NCI-H510A treated with DMSO at 0.1 percent for 48 hours (cell line): ENCODE data around the gene CAPN10.
A peak's percentile ranks its signal among the peaks of the same experiment; 100 is the strongest.

Experiments used
- DNase-seq: peaks from one replicate; lab custom pipeline; 2025; lab: John Stamatoyannopoulos, UW

CAPN10 gene

GRCh38 chr2:240563951-240564560 is 22.5 kb upstream of the CAPN10 start:
- no peak for DNase-seq

GRCh38 chr2:240564561-240565332 is 21.8 kb upstream of the CAPN10 start:
- no peak for DNase-seq

DNA sequence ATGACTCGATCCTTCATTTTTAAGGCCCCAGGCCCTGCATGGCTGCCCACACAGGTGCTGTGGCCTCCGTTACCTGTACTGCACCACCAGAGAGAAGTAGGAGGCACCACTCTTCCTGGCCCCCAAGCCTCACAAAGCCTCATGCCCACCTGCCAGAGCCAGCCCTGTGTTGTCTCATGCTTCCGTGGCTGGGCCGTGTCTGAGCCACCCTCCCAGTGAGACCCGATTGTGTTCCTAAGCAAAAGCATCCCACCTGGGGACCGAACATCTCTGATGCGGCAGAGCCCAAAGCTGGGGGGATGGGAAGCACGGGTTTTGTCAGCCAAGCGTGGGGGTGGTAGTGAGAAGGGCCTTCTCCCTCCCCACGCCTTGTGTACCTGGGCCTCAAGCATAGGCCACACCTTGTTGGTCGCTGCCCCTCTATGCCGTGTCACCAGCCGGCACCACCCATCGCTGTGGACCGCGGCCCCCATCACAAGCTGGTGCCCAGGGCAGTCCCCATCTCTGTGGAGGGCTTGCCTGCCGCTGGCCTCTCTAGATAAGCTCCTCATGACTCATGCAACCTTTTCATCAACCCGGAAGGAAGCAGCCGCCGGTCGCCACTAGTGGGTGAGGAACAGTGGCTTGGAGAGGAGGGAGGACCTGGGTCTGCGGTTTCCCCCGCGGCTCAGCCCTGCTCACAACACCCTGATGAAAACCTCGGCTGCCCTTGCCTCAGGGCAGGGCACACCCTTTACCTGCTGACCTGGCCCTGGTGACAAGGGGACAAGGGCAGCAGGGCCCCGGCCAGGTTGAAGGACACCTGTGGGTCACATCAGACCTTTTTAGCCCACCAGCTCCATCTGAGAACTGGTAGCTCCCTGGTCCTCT is 21.0 kb upstream of the CAPN10 start:
- DNase-seq: no peak

DNA sequence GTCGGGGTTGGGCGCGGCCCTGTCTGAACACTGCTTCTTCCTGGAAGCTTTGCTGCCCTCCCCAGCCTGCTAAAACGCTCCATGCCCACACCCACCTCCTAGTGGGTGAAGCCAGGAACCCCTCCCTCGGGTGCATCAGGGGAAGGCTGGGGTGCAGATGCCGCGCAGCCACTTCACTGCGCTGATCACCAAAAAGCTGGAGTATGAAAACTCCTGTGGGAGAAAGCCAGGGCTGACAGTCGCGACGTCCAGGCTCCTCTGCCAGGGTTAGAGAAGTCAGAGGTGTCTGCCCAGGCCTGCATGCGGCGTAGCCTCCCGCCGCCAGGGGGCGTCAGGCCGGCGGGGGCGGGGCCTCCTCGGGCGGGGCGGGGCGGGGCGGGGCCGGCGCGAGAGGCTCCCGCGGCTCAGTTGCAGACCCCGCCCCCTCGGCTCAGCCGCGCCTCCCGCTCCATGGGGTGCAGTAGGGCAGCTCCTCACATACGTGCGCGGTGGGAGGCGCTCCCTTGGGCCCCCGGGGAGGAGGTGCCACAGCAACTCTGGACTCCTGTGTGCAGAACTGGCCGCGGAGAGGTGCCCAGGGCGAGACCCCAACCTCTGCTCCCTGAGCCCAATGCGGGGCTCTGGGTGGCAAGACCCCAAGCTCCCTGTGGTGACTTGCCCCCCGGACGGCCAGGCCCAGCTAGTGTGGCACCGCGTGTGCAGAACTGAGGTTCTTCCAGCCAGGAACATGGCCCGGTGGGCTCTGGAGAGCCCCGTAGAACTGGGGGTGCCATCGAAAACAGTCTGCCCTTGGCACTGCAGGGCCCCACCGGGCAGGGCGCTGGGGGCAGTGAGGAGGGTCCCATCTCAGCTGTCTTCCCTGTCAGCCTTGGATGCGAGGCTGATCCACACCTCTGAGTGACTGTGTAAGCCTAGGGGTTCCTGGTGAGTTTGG is 20.1 kb upstream of the CAPN10 start:
- peak; percentile 83 for DNase-seq

DNA sequence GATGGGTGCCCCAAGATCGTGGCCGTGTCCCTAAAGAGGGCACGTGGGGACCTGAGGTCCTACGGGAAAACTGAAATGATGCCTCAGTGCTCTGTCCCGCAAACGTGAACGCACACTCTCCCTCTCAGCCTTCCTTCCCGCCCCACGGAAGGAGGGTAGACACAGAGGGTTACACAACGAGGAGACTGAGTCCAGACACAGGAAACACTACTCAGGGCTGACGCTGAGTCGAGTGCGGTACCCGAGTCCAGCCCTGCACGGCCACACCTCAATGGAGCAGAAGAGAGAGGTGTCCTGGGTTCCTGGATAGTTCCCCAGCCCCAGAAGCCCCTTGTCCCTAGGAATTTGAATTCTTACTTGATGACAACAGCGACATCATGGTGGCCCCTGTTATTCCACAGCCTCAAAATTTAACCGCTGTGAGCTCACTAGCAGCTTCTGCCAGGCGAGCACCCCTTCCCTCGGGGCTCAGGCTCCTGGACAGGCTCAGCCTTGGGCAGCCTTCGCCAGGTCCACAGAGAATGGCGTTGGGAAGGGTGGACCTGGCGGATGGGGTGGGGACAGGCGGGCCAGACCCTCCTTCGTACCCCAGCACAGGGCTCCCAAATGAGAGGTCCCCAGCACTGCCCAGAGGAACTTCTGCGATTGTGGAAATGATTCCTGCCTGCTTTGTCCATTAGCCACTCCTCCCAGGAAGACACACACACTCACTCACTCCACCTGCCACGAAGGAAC is 19.2 kb upstream of the CAPN10 start:
- DNase-seq: no peak

GRCh38 chr2:240567872-240568677 is 18.5 kb upstream of the CAPN10 start, which contains the start of gene RNPEPL1:
TSS of gene RNPEPL1 (plus strand) at chr2:240568484. CDS start at chr2:240568587, 103 bp downstream.
- DNase-seq: peak; percentile 42

DNA sequence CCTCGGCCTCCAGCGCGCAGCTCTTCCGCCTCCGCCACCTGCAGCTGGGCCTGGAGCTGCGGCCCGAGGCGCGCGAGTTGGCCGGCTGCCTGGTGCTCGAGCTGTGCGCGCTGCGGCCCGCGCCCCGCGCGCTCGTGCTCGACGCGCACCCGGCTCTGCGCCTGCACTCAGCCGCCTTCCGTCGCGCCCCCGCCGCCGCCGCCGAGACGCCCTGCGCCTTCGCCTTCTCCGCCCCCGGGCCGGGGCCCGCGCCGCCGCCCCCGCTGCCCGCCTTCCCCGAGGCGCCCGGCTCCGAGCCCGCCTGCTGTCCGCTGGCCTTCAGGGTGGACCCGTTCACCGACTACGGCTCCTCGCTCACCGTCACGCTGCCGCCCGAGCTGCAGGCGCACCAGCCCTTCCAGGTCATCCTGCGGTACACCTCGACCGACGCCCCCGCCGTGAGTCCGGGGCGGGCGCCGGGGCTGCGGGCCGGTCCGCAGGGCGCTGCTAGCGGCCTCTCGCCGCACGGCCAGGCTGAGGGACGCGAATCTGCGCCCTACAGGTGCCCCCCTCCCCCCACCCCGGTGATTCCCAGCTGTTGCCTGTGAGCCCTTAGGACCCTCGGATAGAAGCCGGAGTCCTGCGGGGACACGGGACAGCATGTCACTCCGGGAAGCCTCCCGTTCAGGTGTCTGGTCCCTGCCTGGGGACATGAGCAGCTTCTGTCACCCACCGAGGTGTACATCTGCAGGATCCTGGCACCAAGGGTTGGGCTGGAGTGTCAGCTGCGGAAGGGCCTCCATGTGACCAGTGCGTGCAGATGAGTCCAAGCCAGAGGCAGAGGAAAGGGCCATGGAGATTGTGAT is 17.6 kb upstream of the CAPN10 start:
- peak; percentile 49 for DNase-seq

DNA sequence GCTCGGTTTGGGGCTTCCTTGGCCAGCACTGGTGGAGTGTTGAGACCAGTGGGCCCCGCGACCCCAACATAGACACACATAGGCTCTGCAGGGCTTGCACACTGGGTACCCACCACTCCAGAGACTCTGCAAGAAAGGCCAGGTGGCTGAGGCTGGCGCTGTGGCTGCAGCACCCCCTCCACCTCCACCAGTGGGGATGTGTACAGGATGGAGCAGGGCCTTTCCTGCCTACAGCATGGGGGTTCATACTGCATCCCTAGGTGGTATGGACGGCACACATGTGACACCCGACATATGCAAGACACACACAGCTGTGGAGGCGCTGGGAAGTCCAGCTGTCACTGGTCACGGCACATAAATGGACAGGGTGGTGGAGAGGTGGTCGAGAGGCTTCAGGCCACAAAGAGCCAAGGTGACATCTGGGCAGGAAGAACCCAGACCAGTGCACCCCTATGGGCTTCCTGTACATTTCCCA is 17.0 kb upstream of the CAPN10 start:
- no peak for DNase-seq

- DNase-seq: no peak
These were observed 16.5 kb upstream of the CAPN10 start for GRCh38 chr2:240569998-240570530.

DNA sequence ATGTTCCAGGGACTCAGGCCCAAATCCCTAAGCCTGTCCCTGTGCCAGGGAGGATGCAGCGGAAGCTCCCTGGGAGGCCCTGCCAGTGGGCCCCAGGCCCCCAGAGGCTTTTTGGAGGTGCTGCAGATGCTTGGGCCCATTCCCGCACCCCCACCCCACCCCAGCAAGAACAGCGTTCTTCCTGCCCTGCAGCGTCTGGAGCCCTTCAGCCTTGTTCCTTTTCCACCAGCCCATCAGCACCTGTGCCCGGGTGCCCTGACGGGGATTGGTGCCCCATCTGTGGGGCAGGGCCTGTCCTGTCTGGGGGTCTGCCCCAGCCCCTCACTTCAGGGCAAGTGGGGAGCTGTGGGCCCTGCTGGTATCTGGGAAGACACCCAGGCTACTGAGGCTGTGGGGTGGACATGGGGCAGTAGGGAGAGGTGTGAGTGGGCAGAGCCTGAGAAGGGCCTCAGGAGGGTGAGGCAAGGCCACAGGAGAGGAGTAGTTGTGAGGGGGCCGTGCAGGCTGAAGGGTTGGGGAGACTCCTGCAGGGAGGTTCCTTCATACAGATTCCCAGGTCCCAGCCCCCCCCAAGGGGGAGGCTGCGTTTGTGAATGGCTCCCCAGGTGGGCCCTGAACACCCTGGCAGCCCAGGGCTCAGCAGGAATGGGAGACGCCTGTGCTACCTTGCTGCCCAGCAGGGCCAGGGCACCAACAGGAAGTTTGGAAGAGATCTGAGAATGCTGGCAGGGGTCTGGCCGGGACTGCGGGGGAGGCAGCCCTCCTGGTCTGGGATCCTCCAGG is 15.8 kb upstream of the CAPN10 start:
- DNase-seq: no peak

- DNase-seq: no peak
These were observed 15.1 kb upstream of the CAPN10 start for GRCh38 chr2:240571314-240571973.

- DNase-seq: no peak
These were observed 14.1 kb upstream of the CAPN10 start for GRCh38 chr2:240572141-240573031.

DNA sequence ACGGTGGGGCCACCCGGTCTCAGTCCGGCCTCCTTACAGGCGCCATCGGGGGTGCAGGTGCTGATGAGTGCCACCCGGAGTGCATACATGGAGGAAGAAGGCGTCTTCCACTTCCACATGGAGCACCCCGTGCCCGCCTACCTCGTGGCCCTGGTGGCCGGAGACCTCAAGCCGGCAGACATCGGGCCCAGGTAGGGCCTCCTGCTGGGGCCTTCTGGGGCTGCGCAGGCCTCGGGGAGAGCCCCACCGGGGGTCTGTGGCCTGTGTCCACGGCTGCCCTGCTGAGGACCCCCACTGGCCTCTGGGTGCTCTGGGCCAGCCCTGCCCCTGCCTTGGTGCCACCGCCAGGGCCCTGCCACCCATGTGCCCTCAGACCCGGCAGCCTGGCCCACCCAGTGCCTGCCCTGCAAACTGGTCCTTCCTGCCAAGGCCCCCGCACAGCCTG is 13.4 kb upstream of the CAPN10 start:
- no peak for DNase-seq

- no peak for DNase-seq
These were observed 12.8 kb upstream of the CAPN10 start for GRCh38 chr2:240573516-240574385.
